Common myeloid progenitor, CD34-positive (primary cell): Measurements from ENCODE around the gene SLC25A45.
A peak's percentile ranks its signal among the peaks of the same experiment; 100 is the strongest.

Experiments used
- CTCF ChIA-PET: fragments of 350-600 bp; sonication (Branson Sonifier 250); formaldehyde crosslinking; loops from one replicate; lab custom pipeline; 2021; ENCODE audit warnings: antibody characterized with exemption; lab: Charles Lee
- POLR2A ChIA-PET: fragments of 350-600 bp; sonication (Branson Sonifier 250); formaldehyde crosslinking; loops from one replicate; lab custom pipeline; 2021; ENCODE audit warnings: antibody characterized with exemption; lab: Charles Lee
- DNase-seq, 3 donors: peaks; one replicate each; pipeline versions ENCODE4 v3.0.0 to v3.0.0-alpha.2; 2013
- H3K27ac ChIP-seq, 2 experiments: 1 replicate in 1 of 2; 2 replicates in 1 of 2; pipeline ENCODE4 v1.7.0; 2013; ENCODE audit warnings: inconsistent platforms in 2 of 2, low read length in 2 of 2, mild to moderate bottlenecking in 2 of 2, low read depth in 1 of 2, moderate library complexity in 1 of 2; ENCODE audit not compliant: severe bottlenecking in 2 of 2, insufficient read depth in 1 of 2, poor library complexity in 1 of 2
- H3K27me3 ChIP-seq, 5 experiments: replicated peaks in 2 of 5; 1 replicate in 3 of 5; 2 replicates in 2 of 5; pipeline versions ENCODE4 v1.6.1 to v1.7.0; 2013; ENCODE audit warnings: low read length in 4 of 5, mild to moderate bottlenecking in 2 of 5, moderate library complexity in 2 of 5, inconsistent platforms in 1 of 5; ENCODE audit not compliant: insufficient read depth in 5 of 5, control insufficient read depth in 4 of 5
- H3K36me3 ChIP-seq, 4 experiments: 1 replicate in 2 of 4; 2 replicates in 2 of 4; pipeline versions ENCODE4 v1.6.1 to v1.7.0; 2013; ENCODE audit warnings: low read length in 3 of 4, control low read depth in 1 of 4, mild to moderate bottlenecking in 1 of 4; ENCODE audit not compliant: control insufficient read depth in 4 of 4, insufficient read depth in 4 of 4
- H3K4me1 ChIP-seq, 4 experiments: 1 replicate in 3 of 4; 2 replicates in 1 of 4; pipeline versions ENCODE4 v1.6.1 to v1.7.1; 2013; ENCODE audit warnings: low read length in 3 of 4, mild to moderate bottlenecking in 3 of 4, control low read depth in 1 of 4, inconsistent platforms in 1 of 4, moderate library complexity in 1 of 4; ENCODE audit not compliant: control insufficient read depth in 4 of 4, insufficient read depth in 4 of 4; ENCODE audit errors: control extremely low read depth in 1 of 4
- H3K4me3 ChIP-seq, 7 experiments: 1 replicate in 4 of 7; 2 replicates in 3 of 7; pipeline versions ENCODE4 v1.5.1 to v1.7.0; 2013; ENCODE audit warnings: mild to moderate bottlenecking in 7 of 7, low read length in 6 of 7, moderate library complexity in 6 of 7, inconsistent platforms in 2 of 7, low read depth in 2 of 7, control low read depth in 1 of 7; ENCODE audit not compliant: insufficient read depth in 4 of 7, control insufficient read depth in 1 of 7; ENCODE audit errors: extremely low read depth in 1 of 7
- H3K9me3 ChIP-seq, 5 experiments: 1 replicate in 4 of 5; 2 replicates in 1 of 5; pipeline versions ENCODE4 v1.6.1 to v1.7.1; 2013; ENCODE audit warnings: low read length in 4 of 5, mild to moderate bottlenecking in 2 of 5, inconsistent platforms in 1 of 5, low read depth in 1 of 5, moderate library complexity in 1 of 5; ENCODE audit not compliant: control insufficient read depth in 4 of 5, insufficient read depth in 2 of 5; ENCODE audit errors: control extremely low read depth in 1 of 5
- WGBS: methylation state at CpG from one replicate; pipeline ENCODE4 v1.1.5; 2013; ENCODE audit not compliant: insufficient coverage; 5-methylcytosine and 5-hydroxymethylcytosine counted together

Gene SLC25A45

GRCh38 chr11:65424205-65425104, 42.0 kb upstream of the SLC25A45 start:
- 0% methylated on average over 8 of the region's 18 CpGs for WGBS
- Histone ChIP-seq H3K4me3 (peak overlapping the region; percentile 76 to 100 (median 99)), H3K36me3 (peaks cover 0 to 35% (median 9%) of the 10 kb centered on the region in 4 experiments), H3K27me3 (no peaks in the 10 kb centered on the region), H3K27ac (peak overlapping the region; percentile 99 to 100), H3K4me1 (peaks cover 24 to 79% (median 57%) of the 10 kb centered on the region in 4 experiments), H3K9me3 (no peaks in the 10 kb centered on the region)
- DNase-seq, result peak in 2 of 3 donors; percentile 58
- POLR2A ChIA-PET, result interaction anchor here (0.8 to 17.4 kb wide), 14 partner anchors 8 to 148 kb away, joined by 3 to 747 read pairs (median 9); partner anchors contain the start of genes FAM89B, FRMD8, MALAT1 and SLC25A45
- CTCF ChIA-PET, result interaction anchor here (0.6 to 6.2 kb wide), 6 partner anchors 8 to 75 kb away, joined by 3 to 74 read pairs (median 4); partner anchors contain the start of gene MALAT1

- Histone ChIP-seq H3K4me3 (peak overlapping the region; percentile 76 to 100 (median 99)), H3K27me3 (no peaks in the 10 kb centered on the region), H3K4me1 (peaks cover 18 to 78% (median 57%) of the 10 kb centered on the region in 4 experiments), H3K9me3 (no peaks in the 10 kb centered on the region), H3K36me3 (peaks cover 0 to 35% (median 9%) of the 10 kb centered on the region in 4 experiments), H3K27ac (peak overlapping the region; percentile 99 to 100)
- WGBS, result 0% methylated on average over 16 of the region's 19 CpGs
- DNase-seq, result peak in 1 of 3 donors; percentile 21
- CTCF ChIA-PET, result interaction anchor here (0.6 to 6.2 kb wide), 6 partner anchors 7 to 76 kb away, joined by 3 to 74 read pairs (median 4); partner anchors contain the start of genes MALAT1 and SLC25A45
- POLR2A ChIA-PET, result interaction anchor here (0.8 to 17.4 kb wide), 17 partner anchors 7 to 302 kb away, joined by 3 to 747 read pairs (median 9); partner anchors contain the start of genes FAM89B, FAU, FRMD8 and MALAT1
Measured at GRCh38 chr11:65423516-65424204, 41.2 kb upstream of the SLC25A45 start.

GRCh38 chr11:65422633-65423515, 40.4 kb upstream of the SLC25A45 start, which contains the start of gene NEAT1:
NEAT1 (plus strand) TSS chr11:65422798.
- H3K4me1 ChIP-seq, result peaks cover 12 to 78% (median 58%) of the 10 kb centered on the region in 4 experiments
- POLR2A ChIA-PET, result interaction anchor here (0.6 to 17.4 kb wide), 20 partner anchors 6 to 301 kb away, joined by 3 to 747 read pairs (median 5); partner anchors contain the start of genes FAM89B, FAU, FRMD8 and MALAT1
- H3K27ac ChIP-seq, result peak within 1 kb of the TSS; percentile 99 to 100
- CTCF ChIA-PET, result interaction anchor here (1.4 to 6.2 kb wide), 3 partner anchors 7 to 77 kb away, joined by 4 to 74 read pairs (median 26); partner anchors contain the start of genes MALAT1 and SLC25A45
- WGBS, result under 1% methylated on average over 33 of the region's 40 CpGs
- peak; percentile 94 to 96 (median 96) for DNase-seq
- H3K4me3 ChIP-seq, result peak within 1 kb of the TSS; percentile 76 to 100 (median 99)
- no peaks in the 10 kb centered on the region for H3K9me3 ChIP-seq
- H3K27me3 ChIP-seq, result no peaks in the 10 kb centered on the region
- H3K36me3 ChIP-seq, result peaks cover 0 to 35% (median 9%) of the 10 kb centered on the region in 4 experiments

- peak; percentile 96 to 98 (median 96) for DNase-seq
- Histone ChIP-seq H3K9me3 (no peaks in the 10 kb centered on the region), H3K27me3 (no peaks in the 10 kb centered on the region), H3K4me3 (peak overlapping the region; percentile 76 to 100 (median 99)), H3K27ac (peak overlapping the region; percentile 99 to 100), H3K36me3 (peaks cover 0 to 31% (median 7%) of the 10 kb centered on the region in 4 experiments), H3K4me1 (peaks cover 12 to 78% (median 58%) of the 10 kb centered on the region in 4 experiments)
- POLR2A ChIA-PET, result interaction anchor here (0.6 to 17.4 kb wide), 22 partner anchors 5 to 1855 kb away, joined by 3 to 747 read pairs (median 5); partner anchors contain the start of genes FAU, FRMD8, MALAT1 and MRPL49
- under 1% methylated on average over 68 of the region's 68 CpGs for WGBS
- CTCF ChIA-PET, result interaction anchor here (1.0 to 8.8 kb wide), 7 partner anchors 8 to 87 kb away, joined by 3 to 85 read pairs (median 15); partner anchors contain the start of genes MALAT1 and SLC25A45
Measured at GRCh38 chr11:65421794-65422632, 39.6 kb upstream of the SLC25A45 start.

GRCh38 chr11:65420979-65421793, 38.7 kb upstream of the SLC25A45 start:
- peak; percentile 88 to 96 (median 94) for DNase-seq
- Histone ChIP-seq H3K9me3 (no peaks in the 10 kb centered on the region), H3K4me1 (peaks cover 11 to 78% (median 59%) of the 10 kb centered on the region in 4 experiments), H3K27ac (peak overlapping the region; percentile 99 to 100), H3K36me3 (peaks cover 0 to 29% (median 6%) of the 10 kb centered on the region in 4 experiments), H3K4me3 (peak overlapping the region; percentile 22 to 100 (median 76)), H3K27me3 (no peaks in the 10 kb centered on the region)
- 7% methylated on average over 9 of the region's 15 CpGs for WGBS
- ChIA-PET POLR2A (interaction anchor here (0.5 to 17.4 kb wide), 15 partner anchors 8 to 1856 kb away, joined by 3 to 747 read pairs (median 5); partner anchors contain the start of genes BAD, MALAT1 and SLC25A45), CTCF (interaction anchor here (0.6 to 8.8 kb wide), 9 partner anchors 9 to 87 kb away, joined by 3 to 85 read pairs (median 4); partner anchors contain the start of genes MALAT1 and SLC25A45)
